NCI-H2107 treated with DMSO at 0.1 percent for 48 hours (cell line): Measurements from ENCODE around the gene SEC11C.

ENCODE experiments used
- DNase-seq: peaks from one replicate; lab custom pipeline; 2025; ENCODE audit not compliant: unreplicated experiment; lab: John Stamatoyannopoulos, UW

SEC11C gene

DNA sequence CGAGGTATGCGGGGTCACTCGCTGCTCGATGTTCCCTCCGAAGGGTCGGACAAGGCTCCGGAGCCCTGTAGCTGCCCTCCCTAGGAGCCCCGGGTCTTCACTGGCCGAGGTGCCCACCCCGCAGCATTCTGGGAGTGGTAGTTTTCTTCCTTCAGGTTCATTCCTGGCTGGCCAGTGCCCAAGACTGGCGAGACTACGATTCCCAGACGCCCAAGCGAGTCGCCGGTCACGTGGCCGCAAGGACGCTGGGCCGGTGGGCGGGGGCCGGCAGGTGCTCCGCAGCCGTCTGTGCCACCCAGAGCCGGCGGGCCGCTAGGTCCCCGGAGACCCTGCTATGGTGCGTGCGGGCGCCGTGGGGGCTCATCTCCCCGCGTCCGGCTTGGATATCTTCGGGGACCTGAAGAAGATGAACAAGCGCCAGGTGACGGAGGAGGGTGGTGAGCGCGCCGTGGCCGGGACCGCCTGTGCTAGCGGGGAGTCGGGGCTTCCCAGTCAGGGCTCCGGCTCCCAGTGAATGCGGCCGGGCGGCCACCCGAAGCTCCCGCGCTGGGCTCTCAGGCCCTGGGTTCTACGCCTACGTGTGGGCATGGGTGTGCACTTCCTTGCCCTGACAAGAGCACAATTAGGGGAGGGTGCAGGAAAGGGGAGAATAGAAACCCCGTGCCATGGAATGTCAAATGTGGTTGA, at the start of gene SEC11C:
TSS of gene SEC11C (plus strand) at position 270 of the 687 bp plus-strand sequence. CDS start at position 335, 65 bp downstream.
- DNase-seq: peak; percentile 95

- no peak for DNase-seq
Observed at GRCh38 chr18:59090966-59091603, 48.6 kb upstream of the SEC11C start.

DNA sequence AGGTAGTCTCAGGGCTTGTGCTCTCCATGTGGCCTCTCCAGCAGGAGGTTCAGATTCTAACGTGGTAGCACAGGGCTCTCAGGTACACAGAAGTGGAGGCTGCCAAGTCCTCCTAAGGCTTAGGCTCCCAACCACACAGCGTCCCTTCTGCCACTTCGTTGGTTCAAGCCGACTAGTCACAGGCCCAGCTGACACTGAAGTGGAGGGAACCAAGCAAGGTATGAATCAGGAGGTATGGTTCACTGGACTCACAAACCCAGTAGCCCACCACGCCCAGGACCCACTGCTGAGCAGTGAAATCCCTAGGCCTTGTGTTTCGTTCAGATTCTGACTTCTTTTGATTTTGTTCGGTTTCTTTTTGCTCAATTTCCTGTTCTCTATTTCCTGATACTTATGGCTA, 46.0 kb upstream of the SEC11C start:
- no peak for DNase-seq

DNA sequence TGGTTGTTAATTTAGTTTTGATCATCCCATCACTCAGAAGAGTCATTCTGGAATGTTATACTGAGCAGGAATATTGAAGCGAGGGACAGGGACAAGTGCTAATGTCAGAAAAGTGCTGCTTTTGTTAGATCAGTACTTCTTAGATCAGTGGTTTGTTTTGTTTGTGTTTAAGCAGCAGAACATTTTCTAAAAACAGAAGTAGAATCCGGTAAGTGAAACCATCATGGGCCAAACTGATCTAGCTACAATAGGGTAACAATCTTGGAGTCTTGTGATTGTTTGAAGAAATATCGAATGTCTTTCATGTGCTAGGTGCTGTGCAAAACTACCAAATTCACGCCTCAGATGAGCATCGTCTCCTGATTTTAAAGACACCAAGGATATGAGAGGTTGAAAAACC, 45.1 kb upstream of the SEC11C start:
- DNase-seq: no peak

- peak; percentile 99 for DNase-seq
Observed at GRCh38 chr18:59096098-59096789, 43.4 kb upstream of the SEC11C start.

GRCh38 chr18:59101830-59102414, 37.8 kb upstream of the SEC11C start:
- DNase-seq: peak; percentile 36

- no peak for DNase-seq
Observed at GRCh38 chr18:59109375-59109774, 30.3 kb upstream of the SEC11C start.

GRCh38 chr18:59114160-59114559, 25.5 kb upstream of the SEC11C start:
- DNase-seq: no peak

GRCh38 chr18:59123588-59124369, 15.9 kb upstream of the SEC11C start:
- DNase-seq: peak; percentile 78

DNA sequence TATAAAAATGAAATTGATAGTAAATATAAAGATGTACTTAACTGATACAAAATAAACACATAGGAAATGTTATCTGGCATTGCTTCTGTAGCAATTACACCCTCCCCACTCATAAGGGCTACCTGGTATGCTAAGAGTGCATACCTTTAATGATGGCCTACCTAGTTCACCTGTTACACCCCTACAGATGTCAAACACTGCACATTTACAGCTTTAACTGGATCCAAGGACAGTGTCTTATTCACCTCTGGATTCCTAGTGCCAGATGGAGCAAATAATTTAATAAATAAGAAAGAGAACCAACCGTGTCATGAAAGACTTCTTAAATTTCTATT, 15.3 kb upstream of the SEC11C start:
- no peak for DNase-seq

DNA sequence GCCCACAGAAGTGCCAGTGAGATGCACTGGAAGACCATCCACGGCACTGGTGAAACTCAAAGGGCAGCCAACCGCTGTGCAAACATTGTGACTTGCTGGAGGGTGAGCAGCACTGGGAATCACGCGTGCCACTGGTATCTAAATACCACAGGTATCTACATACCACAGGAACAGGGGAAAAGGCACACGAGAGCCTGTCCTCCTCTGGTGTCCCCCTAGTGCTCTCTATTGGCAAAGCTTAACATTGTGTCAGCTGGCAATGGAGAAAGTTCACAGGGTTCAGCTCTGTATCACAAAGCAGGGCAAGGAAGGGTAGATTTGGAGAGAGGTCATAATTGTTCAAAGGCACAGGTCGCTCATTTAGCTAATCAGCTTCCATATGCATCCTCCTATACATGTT, 12.6 kb upstream of the SEC11C start:
- no peak for DNase-seq

DNA sequence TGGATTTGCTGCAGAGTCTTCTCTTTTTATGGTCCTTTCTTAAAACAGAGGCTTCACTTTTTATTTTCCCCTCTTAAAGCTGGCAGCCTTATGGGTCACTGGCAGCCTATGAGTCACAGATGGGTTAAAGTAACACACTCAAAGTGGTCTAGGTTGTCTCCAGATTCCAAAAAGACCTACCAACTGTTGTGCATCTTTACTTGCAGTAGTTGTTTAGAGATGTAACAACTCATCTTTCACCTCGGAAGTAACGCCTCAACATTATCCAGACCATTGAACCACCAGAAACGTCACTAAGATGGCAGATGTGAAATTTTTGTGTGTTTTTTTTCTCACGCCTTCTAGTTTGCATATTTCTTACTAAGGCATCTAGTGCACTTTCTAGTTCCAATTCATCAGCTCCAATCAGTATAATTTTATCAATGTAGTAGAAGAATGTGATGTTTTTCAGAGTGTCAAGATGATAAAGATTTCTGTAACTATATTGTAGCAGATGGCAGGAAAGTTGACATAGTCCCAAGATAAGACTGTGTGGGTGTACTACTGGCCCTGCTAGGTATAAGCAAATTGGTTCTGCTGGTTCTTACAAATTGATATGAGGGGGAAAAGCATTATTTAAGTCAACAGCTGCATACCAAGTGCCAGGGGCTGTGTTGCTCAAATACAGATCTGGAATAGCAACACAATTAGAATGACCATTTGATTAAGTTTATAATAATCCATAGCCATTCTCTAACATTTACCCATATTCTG, 9.6 kb upstream of the SEC11C start:
- DNase-seq: no peak

DNA sequence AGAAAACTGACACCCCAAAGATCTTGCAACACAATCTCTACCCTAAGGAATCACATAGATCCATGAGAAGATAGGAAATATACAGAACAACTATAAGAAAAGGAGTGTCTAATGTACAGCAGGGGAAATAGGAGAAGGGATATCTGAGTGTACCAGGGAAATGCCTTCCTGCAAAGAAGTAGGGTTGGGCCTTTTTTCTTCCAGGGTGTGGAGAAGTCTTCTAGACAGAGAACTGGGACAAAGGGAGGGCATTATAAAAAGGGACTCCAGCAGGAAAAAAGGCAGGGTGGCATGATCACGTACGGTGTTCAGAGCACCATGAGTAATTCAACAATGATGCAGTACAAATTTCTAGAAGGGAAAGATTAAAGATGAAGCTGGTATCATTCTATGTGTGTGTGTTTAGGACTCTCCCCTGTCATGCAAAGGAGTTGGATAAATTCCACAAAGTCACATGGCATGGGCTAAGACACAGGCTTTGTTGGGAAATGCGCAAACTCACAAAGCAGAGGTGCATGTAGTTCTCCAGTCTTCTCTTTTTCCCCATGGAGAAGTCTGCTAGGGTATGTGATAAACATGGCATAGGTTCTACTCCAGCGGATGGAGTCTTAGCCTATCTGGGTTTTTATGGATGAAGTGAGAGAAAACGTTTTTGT, 6.7 kb upstream of the SEC11C start:
- DNase-seq: no peak

GRCh38 chr18:59139291-59139614, 431 bp upstream of the SEC11C start:
- DNase-seq: peak; percentile 95

GRCh38 chr18:59140302-59140885, 710 bp downstream of the SEC11C start:
- DNase-seq: peak; percentile 62

DNA sequence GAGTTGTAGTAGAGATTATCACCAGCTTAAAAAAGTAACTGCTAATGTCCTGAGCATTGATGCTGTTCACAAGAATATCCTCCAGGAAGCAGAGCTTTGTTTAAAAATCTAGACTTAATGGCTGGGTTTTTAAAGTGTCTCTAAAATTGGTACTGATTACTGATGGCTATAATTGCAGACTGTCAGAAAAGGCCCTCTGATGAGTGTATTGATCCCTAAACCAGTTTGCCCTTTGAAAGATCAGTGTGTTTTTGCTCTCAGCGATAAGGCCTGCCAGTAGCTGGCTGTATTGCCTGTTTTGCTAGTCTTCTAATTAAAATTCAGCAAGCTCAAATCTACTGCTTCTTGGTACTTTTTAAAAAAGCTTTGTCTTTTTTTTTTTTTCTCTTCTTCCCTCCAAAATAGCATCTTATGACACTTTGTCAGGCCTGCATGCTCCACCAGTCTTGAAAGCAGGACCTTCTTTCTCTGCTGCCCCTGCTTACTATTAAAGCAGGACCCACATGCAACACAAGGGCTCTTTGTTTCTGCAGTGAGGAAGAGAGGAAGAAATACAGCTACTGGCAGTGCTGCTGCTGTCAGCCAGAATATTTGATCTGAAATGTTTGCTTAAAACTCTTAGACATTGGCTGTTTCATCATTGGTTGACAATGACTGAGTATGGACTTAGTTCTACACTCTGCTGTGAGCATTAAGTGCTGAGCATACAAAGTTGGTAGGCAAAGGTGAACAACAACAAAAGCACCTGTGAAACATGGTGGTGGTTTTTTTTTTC, 1.8 kb downstream of the SEC11C start:
- DNase-seq: peak; percentile 85

- DNase-seq: peak; percentile 56
Observed at GRCh38 chr18:59142274-59142673, 2.6 kb downstream of the SEC11C start.

DNA sequence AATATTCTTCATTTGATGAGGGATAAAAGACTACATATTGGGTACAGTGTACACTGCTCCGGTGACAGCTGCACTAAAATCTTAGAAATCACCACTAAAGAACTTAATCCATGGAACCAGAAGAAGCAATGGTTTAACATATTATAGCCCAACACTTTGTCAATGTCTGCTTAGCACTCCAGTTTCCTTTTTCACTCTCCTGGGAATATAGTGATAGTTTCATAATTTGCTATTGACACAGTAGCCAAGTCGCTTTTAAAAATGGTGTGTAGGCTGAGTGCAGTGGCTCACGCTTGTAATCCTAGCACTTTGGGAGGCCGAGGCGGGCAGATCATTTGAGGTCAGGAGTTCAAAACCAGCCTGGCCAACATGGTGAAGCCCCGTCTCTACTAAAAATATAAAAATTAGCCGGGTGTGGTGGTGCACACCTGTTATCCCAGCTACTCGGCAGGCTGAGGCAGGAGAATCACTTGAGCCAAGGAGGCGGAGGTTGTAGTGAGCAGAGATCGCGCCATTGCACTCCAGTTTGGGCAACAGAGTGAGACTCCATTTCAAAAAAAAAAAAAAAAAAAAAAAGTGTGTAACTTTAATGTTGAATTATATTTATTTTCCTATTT, 3.2 kb downstream of the SEC11C start:
- DNase-seq: peak; percentile 87

DNA sequence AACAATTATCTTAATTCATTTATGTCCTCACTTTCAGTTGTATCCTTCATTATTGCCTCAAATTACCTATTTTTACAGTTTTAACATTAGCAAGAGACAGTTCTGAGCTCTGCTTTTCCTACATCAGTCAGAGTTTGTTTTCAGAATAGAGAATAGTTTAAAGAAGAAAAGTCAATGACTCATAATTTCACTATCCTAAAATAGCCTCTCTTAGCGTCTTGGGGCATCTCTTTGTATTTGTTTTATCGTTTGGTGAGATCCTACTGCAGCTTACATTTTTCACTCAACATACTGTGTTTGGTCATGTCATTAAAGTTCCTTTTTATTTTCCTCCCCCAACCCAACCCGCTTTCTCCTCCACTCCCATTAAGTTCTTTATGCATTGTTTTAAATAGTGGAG, 3.8 kb downstream of the SEC11C start:
- DNase-seq: no peak
